Measurements from ENCODE around the gene RSPH9. TPM values are rescaled to one million over a fixed set of nuclear protein-coding genes. Genes with fewer than 3 reads are reported as not detected.
A peak's percentile ranks its signal among the peaks of the same experiment; 100 is the strongest.

The RSPH9 gene
- total RNA-seq, 6 experiments from 2014 or later: not detected

GRCh38 chr6:43718387-43719105 lies 73.7 kb downstream of the RSPH9 start:
- 17% methylated on average over 2 of the region's 13 CpGs for WGBS (ENCODE audit: insufficient coverage, low coverage, low lambda C conversion rate, missing lambda C conversion rate)
- Histone ChIP-seq H3K9me3 (no peaks in the 10 kb centered on the region), H3K4me3 (no peak overlapping the region), H3K4me1 (no peaks in the 10 kb centered on the region), H3K27ac (no peak overlapping the region), H3K36me3 (no peaks in the 10 kb centered on the region), H3K27me3 (no peaks in the 10 kb centered on the region)
- DNase-seq (peak in 1 of 3 donors; percentile 27), ATAC-seq (no peak)
- TF ChIP-seq POLR2A (IDR thresholded peaks at IDR 0.05) (no peak), CTCF (IDR thresholded peaks at IDR 0.05) (no peak)
- intact Hi-C loops (cut with DNase I): loop anchor here in 1 of 2 donors (10.0 kb wide), 1 partner anchor 46 kb away; no protein-coding TSS in a partner anchor

- no peaks in the 10 kb centered on the region for H3K4me1 ChIP-seq
- H3K9me3 ChIP-seq: no peaks in the 10 kb centered on the region
- no peaks in the 10 kb centered on the region for H3K27me3 ChIP-seq
- DNase-seq: peak in 1 of 3 donors; percentile 41
- TF ChIP-seq CTCF (IDR thresholded peaks at IDR 0.05): no peak
- no peak for TF ChIP-seq POLR2A (IDR thresholded peaks at IDR 0.05)
- no peak overlapping the region for H3K4me3 ChIP-seq
- WGBS (ENCODE audit: insufficient coverage, low coverage, low lambda C conversion rate, missing lambda C conversion rate): no CpG with 5 or more reads among the region's 7 CpGs
- H3K27ac ChIP-seq: no peak overlapping the region
- no peak for ATAC-seq
- intact Hi-C loops (cut with DNase I): loop anchor here in 1 of 2 donors (10.0 kb wide), 1 partner anchor 45 kb away; no protein-coding TSS in a partner anchor
- H3K36me3 ChIP-seq: no peaks in the 10 kb centered on the region
These were observed 74.7 kb downstream of the RSPH9 start for GRCh38 chr6:43719511-43719910.

- Histone ChIP-seq H3K36me3 (no peaks in the 10 kb centered on the region), H3K4me3 (no peak overlapping the region), H3K9me3 (no peaks in the 10 kb centered on the region), H3K27ac (no peak overlapping the region), H3K4me1 (no peaks in the 10 kb centered on the region), H3K27me3 (no peaks in the 10 kb centered on the region)
- ATAC-seq (no peak), DNase-seq (no peak)
- intact Hi-C loops (cut with DNase I): loop anchor here in 1 of 2 donors (5.0 kb wide), 1 partner anchor 361 kb away; no protein-coding TSS in a partner anchor
- 83% methylated on average over 4 of the region's 4 CpGs for WGBS (ENCODE audit: insufficient coverage, low coverage, low lambda C conversion rate, missing lambda C conversion rate)
- TF ChIP-seq POLR2A (IDR thresholded peaks at IDR 0.05) (no peak), CTCF (IDR thresholded peaks at IDR 0.05) (no peak)
These were observed 76.2 kb downstream of the RSPH9 start for GRCh38 chr6:43720999-43721398.

Other genes starting within 250 kb of the RSPH9 start
- gene ABCC10, start 217.5 kb upstream of the RSPH9 start, total RNA-seq: 10 to 100 TPM in 1 of 6 experiments, 1 to 10 TPM in 5; 5.8 to 10.7 (median 7.5) TPM
- under 1 TPM in 1 of 6 experiments, not detected in 5; 0.13 TPM for gene DLK2, start 189.5 kb upstream of the RSPH9 start, total RNA-seq
- 10 to 100 TPM in 5 of 6 experiments, 1 to 10 TPM in 1; 9.2 to 16.0 (median 12.9) TPM for gene TJAP1, start 167.5 kb upstream of the RSPH9 start, total RNA-seq
- under 1 TPM in 5 of 6 experiments, not detected in 1; 0.12 to 0.43 (median 0.26) TPM for gene LRRC73, start 134.7 kb upstream of the RSPH9 start, total RNA-seq
- 10 to 100 TPM; 58.9 to 70.0 (median 62.7) TPM for gene YIPF3, start 128.1 kb upstream of the RSPH9 start, total RNA-seq
- gene POLR1C, start 127.9 kb upstream of the RSPH9 start, total RNA-seq: 10 to 100 TPM; 12.2 to 17.7 (median 14.1) TPM
- 10 to 100 TPM; 11.3 to 16.3 (median 12.6) TPM for gene XPO5, start 69.0 kb upstream of the RSPH9 start, total RNA-seq
- 1 to 10 TPM; 5.1 to 9.3 (median 6.8) TPM for gene POLH, start 68.9 kb upstream of the RSPH9 start, total RNA-seq
- 10 to 100 TPM; 12.5 to 39.9 (median 19.2) TPM for gene GTPBP2, start 15.8 kb upstream of the RSPH9 start, total RNA-seq
- 10 to 100 TPM; 11.7 to 31.7 (median 14.6) TPM for gene MAD2L1BP, start 9.2 kb upstream of the RSPH9 start, total RNA-seq
- gene MRPS18A, start 42.8 kb downstream of the RSPH9 start, total RNA-seq: 10 to 100 TPM; 23.5 to 45.4 (median 25.6) TPM
- 100 to 1,000 TPM in 5 of 6 experiments, 10 to 100 TPM in 1; 91.3 to 571 (median 132) TPM for gene VEGFA, start 125.2 kb downstream of the RSPH9 start, total RNA-seq